AG04449 (cell line): ENCODE measurements around the gene LEMD1.

Source experiments
- CTCF ChIA-PET: fragments of 350-600 bp; formaldehyde crosslinking; extraction: SDS; loops from one replicate; lab custom pipeline; 2021; ENCODE audit warnings: antibody characterized with exemption; lab: Yijun Ruan, JAX
- POLR2A ChIA-PET: fragments of 400-600, 350-600 bp; formaldehyde crosslinking; extraction: SDS; loops from one replicate; lab custom pipeline; 2020; ENCODE audit warnings: antibody characterized with exemption, inconsistent platforms; lab: Yijun Ruan, JAX
- DNase-seq: peaks from one replicate; pipeline ENCODE4 v3.0.0-alpha.2; 2010; ENCODE audit warnings: low read depth, low spot score
- H3K4me3 ChIP-seq: 2 replicates; pipeline ENCODE4 v1.5.1; 2011; ENCODE audit warnings: low read depth, mild to moderate bottlenecking, control low read depth, low read length
- CTCF ChIP-seq: IDR thresholded peaks from one replicate; pipeline ENCODE4 v1.5.1; 2011; ENCODE audit warnings: mild to moderate bottlenecking, moderate library complexity, low read length, control low read depth, inconsistent platforms; ENCODE audit not compliant: insufficient read depth; ENCODE audit errors: missing control alignments

The LEMD1 gene

GRCh38 chr1:205382561-205382960 is 39.3 kb downstream of the LEMD1 start:
- TF ChIP-seq CTCF, result no peak
- ChIA-PET CTCF (interaction anchor here (1.8 to 8.3 kb wide), 2 partner anchors 14 to 29 kb away, joined by 6 to 61 read pairs; no protein-coding TSS in a partner anchor), POLR2A (no interaction called here)
- no peak for DNase-seq
- H3K4me3 ChIP-seq, result no peak overlapping the region

GRCh38 chr1:205381305-205381704 is 40.6 kb downstream of the LEMD1 start:
- no peak for DNase-seq
- ChIA-PET POLR2A (no interaction called here), CTCF (interaction anchor here (1.0 to 8.3 kb wide), 5 partner anchors 15 to 108 kb away, joined by 3 to 61 read pairs (median 5); no protein-coding TSS in a partner anchor)

GRCh38 chr1:205380882-205381281 is 41.0 kb downstream of the LEMD1 start:
- TF ChIP-seq CTCF, result no peak
- H3K4me3 ChIP-seq, result no peak overlapping the region
- DNase-seq, result no peak
- ChIA-PET CTCF (interaction anchor here (1.0 to 8.3 kb wide), 5 partner anchors 16 to 107 kb away, joined by 3 to 61 read pairs (median 5); no protein-coding TSS in a partner anchor), POLR2A (no interaction called here)

More at GRCh38 chr1:205381305-205381704, 40.6 kb downstream of the LEMD1 start:
- TF ChIP-seq CTCF, result no peak
- H3K4me3 ChIP-seq, result no peak overlapping the region

GRCh38 chr1:205379056-205379455 is 42.8 kb downstream of the LEMD1 start:
- ChIA-PET CTCF (interaction anchor here (0.9 to 1.7 kb wide), 2 partner anchors 9 to 25 kb away, joined by 3 to 6 read pairs; no protein-coding TSS in a partner anchor), POLR2A (no interaction called here)
- no peak for DNase-seq
- no peak for TF ChIP-seq CTCF
- no peak overlapping the region for H3K4me3 ChIP-seq

GRCh38 chr1:205377355-205377754 is 44.5 kb downstream of the LEMD1 start:
- H3K4me3 ChIP-seq, result no peak overlapping the region
- ChIA-PET CTCF (interaction anchor here (0.9 to 8.8 kb wide), 4 partner anchors 20 to 41 kb away, joined by 3 to 58 read pairs (median 10); partner anchors contain the start of gene KLHDC8A), POLR2A (no interaction called here)
- no peak for TF ChIP-seq CTCF
- no peak for DNase-seq

- DNase-seq, result no peak
- no peak overlapping the region for H3K4me3 ChIP-seq
- POLR2A ChIA-PET, result no interaction called here
- CTCF ChIA-PET, result interaction anchor here (0.9 to 8.8 kb wide), 7 partner anchors 10 to 147 kb away, joined by 3 to 58 read pairs (median 12); partner anchors contain the start of gene KLHDC8A
- no peak for TF ChIP-seq CTCF
Measured at GRCh38 chr1:205376739-205377138, 45.1 kb downstream of the LEMD1 start.
